Activated CD4-positive, alpha-beta T cell treated with anti-CD3 and anti-CD28 coated beads, Interleukin-2, amount 50 U/mL, for 48 hours (primary cell): ENCODE data around the gene JAM2.
A peak's percentile ranks its signal among the peaks of the same experiment; 100 is the strongest.
"Not testable (repeated sequence)": the region's sequence is repeated elsewhere in the genome, so short reads cannot be mapped to it uniquely, and the experiment has no call there.

Experiments
- DNase-seq, 2 experiments: peaks; one replicate each; pipeline ENCODE4 v3.0.0-alpha.2; 2020

JAM2 gene

DNA sequence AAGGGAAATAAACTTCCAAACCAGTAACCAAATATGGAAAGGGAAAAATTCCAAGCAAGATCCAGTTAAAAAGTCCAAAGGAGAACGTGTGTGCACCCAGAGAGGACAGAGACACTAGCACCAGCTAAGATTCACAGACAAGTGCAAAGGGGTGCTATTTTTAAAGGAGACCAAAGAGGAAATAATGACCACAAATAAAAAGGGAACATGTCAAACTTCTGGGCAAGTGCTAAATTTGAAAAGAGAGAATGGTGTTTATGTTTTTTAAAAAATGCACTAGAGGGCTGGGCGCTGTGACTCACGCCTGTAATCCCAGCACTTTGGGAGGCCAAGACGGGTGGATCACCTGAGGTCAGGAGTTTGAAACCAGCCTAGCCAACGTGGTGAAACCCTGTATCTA lies 8.6 kb downstream of the JAM2 start:
- DNase-seq, result no peak

DNA sequence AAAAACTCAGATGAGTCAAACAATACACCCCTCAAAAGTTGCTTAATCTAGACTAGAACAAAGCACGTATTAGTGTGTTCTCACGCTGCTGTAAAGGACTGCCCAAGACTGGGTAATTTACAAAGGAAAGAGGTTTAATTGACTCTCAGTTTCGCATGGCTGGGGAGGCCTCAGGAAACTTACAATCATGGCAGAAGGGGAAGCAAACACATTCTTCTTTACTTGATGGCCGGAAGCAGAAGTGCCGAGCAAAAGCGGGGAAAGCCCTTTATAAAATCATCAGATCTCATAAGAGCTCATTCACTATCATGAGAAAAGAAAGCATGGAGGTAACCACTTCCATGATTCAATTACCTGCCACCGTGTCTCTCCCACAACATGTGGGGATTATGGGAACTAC lies 10.1 kb downstream of the JAM2 start:
- no peak for DNase-seq

DNA sequence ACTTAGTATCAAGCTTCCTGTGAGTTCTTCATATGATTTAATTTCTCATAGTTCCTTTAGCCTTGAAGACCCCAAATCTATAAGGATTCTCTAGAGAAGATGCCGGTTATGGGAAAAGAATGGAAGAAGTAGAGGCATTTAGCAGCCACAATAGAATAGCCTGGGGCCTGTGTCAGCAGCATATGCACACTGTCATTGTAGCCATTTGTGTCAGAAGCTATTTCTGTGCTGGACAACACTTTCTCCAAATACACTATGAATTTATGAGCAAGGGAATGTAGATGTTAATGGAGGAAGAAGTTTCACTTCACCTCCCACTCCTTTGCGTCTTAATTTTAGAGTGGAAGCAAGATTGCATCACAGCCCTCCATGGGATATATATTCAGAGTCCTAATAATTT lies 17.4 kb downstream of the JAM2 start:
- no peak for DNase-seq

DNA sequence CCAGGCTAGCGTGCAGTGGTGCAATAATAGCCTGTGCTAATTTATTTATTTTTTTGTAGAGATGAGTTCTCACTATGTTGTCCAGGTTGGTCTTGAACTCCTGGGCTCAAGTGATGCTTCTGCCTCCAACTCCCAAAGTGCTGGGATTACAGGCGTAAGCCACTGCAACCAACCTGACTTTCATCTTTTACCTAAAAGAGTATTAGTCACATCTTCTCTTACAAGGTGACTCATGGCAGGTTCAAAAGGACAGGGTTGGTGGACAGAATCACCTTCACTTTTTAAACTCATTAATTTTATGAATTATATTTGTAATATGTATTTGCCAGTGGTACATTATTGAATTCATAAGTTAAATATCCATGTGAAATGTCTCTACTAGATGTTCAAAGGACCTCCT lies 18.1 kb downstream of the JAM2 start:
- no peak for DNase-seq

DNA sequence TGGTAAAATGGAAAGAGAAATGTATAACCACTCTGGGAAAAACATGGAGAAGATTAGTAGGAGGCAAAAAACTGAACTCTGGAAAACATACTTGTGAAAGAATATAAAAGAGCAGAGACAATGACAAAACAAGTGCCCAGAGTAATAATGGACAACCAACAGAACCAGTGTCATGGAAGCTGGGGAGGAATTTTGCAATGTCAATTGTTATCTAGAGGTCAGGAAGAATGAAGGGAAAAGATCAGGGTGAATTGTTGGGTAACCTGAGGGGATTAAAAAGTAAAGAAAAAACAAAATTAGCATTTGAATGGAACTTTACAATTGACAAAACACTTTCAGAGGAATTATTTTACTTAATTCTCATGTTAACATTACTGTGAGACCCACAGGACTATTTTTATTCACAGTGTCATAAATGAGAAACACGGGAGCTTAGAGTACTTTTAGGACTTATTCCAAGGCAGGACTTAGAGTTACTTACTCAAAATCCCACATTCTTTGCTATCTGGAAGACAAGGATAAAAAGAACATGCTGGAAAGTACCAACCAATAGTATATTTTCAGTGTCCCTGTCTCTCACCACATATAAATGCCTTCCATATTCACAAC lies 19.5 kb downstream of the JAM2 start:
- DNase-seq, result no peak

DNA sequence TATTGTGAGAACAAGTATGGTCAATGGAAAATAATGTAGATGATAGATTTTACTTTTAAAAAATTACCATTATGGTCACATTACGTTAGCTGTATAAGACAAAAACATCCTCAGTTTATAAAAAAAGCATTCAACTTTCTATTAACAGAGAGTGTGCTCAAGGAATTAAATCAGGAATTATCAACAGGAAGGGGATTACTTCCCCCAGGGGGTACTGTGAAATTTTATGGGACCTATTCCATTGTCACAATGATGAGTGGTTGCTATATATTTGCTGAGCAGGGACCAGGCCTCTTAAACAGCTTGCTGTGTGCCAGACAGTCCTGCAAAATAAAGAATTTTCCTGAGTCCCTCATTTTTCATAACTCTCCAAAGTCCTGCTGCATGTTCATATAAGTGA lies 21.2 kb downstream of the JAM2 start:
- DNase-seq, result no peak

DNA sequence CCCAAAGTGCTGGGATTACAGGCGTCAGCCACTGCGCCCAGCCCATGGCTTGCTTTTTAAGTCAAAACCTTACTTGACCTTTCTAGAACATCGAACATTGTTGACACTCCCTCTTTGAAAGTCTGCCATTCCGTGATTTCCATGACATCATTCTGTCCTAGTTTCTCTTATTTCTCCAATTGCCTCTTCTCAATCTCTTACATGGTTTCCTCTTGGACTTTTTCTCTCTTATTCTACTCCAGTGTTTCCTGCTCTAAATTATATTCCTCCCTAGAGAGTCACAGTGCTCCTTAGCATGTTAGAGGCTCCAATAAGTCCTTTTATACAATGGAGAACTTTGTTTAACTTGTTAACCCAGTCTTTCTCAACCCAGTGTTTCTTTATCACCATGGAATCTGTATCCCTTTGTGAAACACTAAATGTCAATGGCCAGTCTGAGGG lies 25.5 kb downstream of the JAM2 start:
- DNase-seq, result no peak

DNA sequence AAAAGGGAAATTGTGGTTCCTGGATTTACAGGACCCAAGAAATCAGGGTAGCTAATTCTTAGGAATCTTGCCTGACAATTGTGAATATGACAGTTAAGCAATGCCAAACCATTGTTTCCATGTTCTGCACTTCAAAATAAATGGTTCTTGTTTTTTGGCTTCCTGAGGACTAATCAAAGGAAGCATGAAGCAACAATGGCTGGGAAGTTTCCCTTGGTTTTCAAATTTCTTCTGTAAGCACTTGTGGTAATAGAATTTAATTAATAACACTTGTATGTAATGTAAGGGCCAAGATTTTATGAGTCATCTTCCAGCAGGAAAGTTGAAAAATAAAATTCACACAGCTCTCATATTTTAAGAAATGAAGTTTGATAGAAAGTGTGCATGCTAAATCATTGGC lies 31.7 kb downstream of the JAM2 start:
- no peak for DNase-seq

DNA sequence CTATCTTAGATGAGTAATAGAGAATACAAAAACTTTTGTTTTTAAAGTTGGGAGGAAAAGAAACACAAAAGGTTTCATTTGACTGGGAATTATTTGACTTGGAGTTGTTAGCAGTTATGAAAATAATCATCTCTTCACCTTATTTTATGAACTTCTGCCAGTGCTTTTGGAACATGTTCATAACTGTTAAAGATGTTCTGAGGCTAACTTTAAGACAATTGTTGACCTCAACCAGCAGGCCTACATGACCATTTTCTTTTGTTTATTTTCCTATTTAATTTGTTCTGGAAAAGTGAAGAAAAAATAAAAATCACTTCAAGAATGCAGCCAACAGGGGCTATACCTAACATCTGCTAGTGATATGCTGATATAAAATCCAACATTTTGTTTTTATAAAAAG lies 37.4 kb downstream of the JAM2 start:
- no peak for DNase-seq

DNA sequence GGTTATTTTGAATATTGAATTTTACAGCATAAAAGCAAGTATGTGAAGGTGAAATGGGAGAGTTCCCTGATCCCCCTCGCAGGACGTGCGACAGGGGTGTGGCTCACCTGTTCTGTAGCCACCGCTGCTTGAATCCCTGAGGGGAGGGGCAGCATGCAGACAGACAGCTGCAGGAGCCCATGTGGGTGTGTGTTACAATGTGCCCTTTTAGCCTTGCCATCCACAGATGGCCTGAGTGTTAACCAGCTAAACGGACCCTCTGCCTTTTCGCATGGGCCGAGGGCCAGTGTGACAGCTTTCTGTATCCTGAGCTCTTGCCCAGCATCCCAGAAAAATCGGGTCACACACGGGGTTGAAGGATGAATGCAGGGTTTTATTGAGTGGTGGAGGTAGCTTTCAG lies 43.3 kb downstream of the JAM2 start:
- DNase-seq, result no peak

DNA sequence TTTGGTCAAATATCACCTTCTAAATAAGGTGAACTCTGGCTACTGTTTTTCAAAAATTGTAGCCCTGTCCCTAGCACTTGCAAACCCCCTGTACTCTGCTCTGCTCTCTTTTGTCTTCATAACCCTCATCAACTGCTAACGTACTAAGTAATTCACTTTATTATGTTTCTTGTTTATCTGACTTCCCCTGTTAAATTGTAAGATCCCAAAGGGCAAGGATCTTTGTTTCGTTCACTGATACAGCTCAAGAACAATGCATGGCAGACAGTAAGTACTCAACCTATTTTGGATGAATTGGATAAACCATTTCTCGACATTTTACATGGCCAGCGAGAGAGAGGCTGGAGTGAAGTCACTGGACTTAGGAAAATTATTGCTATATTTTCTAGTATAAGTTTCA lies 48.7 kb downstream of the JAM2 start:
- DNase-seq, result no peak

DNA sequence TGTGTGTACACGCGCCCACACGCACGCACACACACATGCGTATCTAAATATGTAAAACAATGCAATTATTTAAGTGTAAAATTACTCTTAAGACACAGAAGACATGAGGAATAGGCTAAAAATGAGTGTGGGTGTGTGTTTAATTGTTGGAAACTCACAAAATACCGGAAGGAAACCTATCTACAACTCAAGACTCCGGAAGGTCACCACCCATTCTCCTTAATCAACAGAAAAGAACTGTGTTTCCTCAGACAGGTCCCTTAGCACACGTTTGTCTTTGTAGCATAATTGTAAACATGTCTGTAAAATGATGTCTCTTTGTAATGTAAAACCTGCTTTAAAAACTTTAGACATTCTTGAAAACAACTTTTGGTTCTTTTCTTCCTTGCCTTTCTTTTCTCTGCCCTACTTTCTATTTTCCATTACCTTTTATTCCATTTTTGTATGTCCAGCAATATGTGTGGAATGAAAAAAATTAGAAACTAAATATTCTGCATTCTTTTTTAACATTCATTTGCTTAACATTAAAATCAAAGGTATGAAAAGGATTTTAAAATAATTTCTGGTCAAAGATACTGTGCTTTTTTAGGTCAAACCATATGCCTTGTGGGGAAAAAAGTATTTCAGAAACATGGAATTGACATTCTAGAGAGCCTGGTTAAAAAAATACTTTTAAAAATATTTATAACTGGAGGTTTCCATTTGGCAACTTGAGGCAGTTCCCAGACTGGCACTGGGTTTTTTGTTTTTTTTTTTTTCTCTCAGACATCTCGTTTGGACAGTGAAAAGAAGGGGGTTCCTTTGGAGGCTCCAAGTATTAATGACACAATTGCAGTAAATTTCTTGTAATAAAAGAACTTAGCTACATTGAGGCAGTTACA lies 49.5 kb downstream of the JAM2 start:
- DNase-seq, result no peak

DNA sequence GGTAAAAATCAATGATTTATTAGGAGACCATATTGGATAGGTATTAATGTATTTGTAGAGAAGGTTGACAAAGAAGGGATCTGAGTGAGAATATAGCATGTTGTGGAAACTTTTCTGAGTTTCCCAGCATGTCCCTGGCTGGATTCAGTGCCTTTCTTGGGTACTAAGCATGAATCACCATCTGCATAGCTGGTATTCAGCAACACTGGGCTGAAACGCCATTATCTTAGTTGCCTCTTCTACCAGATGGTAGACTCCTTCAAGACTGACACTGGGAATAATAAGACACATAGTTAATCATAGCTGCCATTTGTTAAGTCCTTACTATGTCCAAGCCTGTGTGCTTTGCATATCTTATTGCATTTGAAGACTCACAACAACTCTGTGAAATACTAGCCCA lies 50.2 kb downstream of the JAM2 start:
- no peak for DNase-seq

DNA sequence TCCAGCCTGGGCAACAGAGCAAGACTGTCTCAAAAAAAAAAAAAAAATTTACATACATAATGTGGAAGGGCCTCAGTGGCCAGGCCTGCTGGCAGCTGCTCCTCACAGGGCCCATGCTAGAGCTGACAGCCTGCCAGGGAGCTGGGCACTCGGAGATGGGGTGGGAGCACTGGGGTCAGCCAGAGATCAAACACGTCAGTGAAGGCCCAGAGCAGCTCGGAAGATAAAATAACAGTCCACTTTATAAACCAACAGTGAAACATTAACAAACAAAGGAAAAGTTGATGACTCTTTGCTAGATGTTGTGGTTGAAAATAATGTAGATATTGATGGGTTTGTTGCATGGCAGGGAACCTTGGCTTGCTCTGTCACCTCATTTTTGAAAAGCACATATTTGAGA lies 52.9 kb downstream of the JAM2 start:
- no peak for DNase-seq

DNA sequence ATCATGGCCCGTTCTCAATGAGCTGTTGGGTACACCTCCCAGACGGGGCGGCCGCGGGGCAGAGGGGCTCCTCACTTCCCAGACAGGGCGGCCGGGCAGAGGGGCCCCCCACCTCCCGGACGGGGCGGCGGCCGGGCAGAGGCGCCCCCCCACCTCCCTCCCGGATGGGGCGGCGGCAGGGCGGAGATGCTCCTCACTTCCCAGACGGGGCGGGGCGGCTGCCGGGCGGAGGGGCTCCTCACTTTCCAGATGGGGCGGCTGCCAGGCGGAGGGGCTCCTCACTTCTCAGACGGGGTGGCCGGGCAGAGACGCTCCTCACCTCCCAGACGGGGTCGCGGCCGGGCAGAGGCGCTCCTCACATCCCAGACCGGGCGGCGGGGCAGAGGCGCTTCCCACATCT lies 56.4 kb downstream of the JAM2 start:
- not testable (repeated sequence) for DNase-seq

DNA sequence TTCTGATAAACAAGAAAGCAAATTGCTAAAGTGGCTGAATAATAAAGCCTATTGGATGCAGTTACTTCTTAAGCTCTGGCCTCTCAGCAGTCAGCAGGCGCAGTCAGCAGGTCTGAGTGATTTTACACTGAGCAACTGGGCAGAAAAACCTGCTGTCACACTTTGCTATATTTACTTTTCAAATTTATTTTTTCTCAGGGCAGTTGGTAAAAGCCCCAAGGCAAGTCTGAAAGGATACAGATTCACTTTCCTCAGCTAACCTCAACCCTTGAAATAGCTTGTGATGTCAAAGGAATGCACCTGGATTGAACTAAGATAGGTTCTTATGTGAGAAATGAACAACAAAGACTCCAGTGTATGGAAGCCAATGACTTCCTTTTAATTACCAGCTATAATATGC lies 61.7 kb downstream of the JAM2 start:
- no peak for DNase-seq

DNA sequence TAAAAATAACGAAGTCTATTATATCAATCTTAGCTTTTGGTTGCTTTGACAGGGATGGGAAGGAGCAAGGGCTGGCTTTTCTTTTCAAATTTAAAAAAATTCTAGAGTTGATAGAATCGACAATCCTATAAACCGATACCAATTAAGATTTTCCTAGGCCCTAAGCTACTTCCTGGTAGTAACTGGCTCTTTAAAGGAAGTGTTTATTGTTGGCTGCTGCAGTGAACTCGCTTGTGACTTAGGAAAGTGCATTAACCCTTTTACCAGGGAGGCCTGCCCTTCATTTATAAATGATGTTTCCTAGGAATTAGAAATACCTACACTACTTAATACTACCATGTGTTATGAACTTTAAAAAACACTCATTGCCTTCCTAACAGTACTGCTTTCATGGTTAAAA lies 62.5 kb downstream of the JAM2 start:
- no peak for DNase-seq

DNA sequence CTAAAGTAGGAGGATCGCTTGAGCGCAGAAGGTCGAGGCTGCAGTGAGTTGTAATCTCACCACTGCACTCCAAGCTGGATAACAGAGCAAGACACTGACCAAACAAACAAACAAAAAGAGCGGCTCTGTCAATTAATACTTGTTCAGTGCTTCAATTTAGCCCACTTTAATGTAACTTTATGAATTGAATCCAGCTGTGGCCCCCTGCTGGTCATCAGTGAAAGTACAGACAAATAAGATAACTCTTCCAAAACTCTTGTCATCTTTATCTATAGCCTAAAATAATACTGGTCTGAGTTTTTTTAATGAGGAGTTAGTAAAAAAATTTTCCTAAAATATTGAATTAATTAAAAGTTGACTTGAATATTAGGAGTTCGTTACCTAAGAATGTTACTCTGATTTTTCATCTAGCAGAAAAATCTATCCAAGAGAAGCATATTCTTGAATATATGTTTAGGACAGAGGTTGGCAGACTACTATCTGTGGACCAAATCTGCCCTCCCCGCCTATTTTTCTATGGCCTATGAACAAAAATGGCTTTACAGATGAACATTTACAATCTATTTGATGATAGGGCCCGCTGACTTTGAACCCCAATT lies 69.5 kb downstream of the JAM2 start:
- peak; percentile 40 to 46 for DNase-seq

DNA sequence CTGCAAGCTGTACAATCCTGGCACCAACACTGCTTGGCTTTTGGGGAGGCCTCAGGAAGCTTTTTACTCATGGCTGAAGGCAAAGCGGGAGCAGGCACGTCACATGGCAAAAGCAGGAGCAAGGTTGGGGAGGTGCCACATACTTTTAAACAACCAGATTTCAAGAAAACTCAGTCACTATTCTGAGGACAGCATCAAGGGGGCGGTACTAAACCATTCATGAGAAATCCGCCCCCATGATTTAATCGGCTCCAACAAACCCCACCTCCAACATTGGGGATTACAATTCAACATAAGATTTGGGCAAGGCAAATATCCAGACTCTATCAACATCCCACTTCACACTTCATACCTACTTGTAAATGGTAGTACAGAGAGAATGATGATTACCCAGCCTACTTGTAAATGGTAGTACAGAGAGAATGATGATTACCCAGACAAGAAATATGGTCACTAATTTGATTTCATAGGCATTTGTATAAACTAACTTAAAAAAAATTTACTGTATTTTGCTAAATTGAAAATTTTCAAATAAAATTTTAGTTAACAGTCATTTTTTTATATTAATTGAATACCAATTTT lies 70.7 kb downstream of the JAM2 start:
- no peak for DNase-seq

DNA sequence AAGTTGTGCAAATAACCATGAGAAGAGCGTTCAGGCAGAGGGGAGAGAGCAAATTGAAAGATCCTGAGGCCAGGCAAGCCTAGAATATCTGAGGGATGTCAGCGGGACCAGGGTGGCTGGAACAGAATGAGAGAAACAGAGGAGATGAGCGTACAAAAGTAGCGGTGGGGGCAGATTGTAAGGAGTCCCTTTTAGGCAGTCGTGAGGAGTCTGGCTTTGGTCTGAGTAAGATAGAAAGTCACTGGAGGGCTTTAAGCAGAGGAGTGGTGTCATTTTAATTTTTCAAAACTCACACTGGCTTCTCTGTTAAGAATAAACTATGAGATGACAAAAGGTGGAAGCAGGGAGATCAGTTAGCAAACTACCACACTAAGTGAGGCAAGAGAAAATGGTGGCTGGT lies 71.5 kb downstream of the JAM2 start:
- no peak for DNase-seq

DNA sequence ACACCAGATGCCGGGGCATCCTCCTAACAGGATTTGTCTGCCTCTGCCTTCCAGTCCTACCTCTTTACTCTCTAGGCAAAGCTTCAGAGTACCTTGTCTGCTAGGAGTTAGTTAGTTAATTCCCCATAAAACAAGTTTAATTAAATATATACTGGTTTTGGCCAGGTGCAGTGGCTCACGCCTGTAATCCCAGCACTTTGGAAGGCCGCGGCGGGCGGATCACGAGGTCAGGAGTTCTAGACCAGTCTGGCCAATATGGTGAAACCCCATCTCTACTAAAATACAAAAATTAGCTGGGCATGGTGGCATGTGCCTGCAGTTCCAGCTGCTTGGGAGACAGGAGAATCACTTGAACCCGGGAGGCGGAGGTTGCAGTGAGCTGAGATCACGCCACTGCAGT lies 75.0 kb downstream of the JAM2 start:
- not testable (repeated sequence) for DNase-seq

DNA sequence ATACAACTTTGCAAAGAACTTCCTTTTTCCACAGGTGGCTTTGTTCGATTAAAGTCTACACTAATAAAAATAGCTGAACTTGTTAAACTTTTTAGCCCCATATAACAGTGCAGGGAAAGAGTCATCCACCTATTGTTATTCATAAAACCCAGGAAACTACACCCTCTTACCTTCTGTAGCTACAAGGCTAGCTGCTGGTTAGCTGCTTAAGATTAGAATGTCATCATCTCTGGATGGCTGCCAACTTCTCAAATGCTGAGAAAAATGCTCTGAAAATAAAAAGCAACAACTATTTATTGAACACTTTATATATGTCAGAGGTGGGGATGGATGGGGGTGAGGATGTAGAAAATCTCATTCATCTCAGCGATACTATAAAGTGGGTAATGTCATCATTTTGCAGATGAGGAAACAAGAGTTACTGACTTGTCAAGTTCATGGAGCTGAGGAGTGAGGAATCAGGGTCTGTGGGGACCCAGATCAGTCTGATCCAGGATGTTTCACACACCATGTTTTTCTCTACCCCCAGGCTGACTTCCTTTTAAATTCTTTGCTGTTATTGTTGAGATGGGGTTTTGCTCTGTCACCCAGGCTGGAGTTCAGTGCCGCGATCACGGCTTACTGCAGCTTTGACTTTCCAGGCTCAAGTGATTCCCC lies 78.6 kb downstream of the JAM2 start:
- no peak for DNase-seq

DNA sequence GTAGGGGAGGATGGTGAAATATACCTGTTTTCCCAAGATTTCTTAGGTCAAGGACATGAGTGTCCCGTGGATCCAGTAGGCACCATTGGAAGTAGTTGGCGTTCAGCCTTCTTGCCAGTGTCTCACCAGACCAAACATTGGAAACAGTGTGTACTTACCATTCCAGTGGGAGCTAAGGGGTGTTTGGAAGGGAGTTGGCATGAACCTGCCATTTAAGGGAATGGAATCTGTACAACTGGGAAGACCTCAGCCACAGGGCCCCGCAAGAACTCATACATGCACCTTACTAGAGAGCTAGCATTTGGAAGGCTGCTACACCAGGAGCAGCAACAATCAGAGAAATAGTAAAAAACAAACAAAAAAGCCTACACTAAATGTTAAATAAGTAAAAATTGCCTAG lies 82.9 kb downstream of the JAM2 start:
- no peak for DNase-seq
